Activated B cell treated with CpG ODN at 0.5 μM for 24 hours (primary cell): Measurements from ENCODE around the gene TMEM187. TPM values are rescaled to one million over a fixed set of nuclear protein-coding genes. Genes with fewer than 3 reads are reported as not detected.

Source experiments
- ATAC-seq: fragments of 200-7000 bp; cut with Tn5 transposase; one replicate; pipeline ENCODE4 v1.10.0; 2021; ENCODE audit warnings: low read depth, mild to moderate bottlenecking, moderate library complexity
- CTCF ChIA-PET: fragments of 350-600 bp; sonication (Branson Sonifier 250); formaldehyde crosslinking; loops from one replicate; lab custom pipeline; 2021; ENCODE audit warnings: antibody characterized with exemption; lab: Charles Lee
- POLR2A ChIA-PET: fragments of 350-600 bp; sonication (Branson Sonifier 250); formaldehyde crosslinking; loops from one replicate; lab custom pipeline; 2021; ENCODE audit warnings: antibody characterized with exemption; lab: Charles Lee
- DNase-seq: peaks from one replicate; pipeline ENCODE4 v3.0.0; 2022
- H3K27ac Mint-ChIP-seq: one replicate; pipeline ENCODE4 v1.8.0; 2020; ENCODE audit warnings: mixed read lengths
- H3K27me3 Mint-ChIP-seq: one replicate; pipeline ENCODE4 v1.8.0; 2021; ENCODE audit warnings: mixed read lengths
- H3K36me3 Mint-ChIP-seq: one replicate; pipeline ENCODE4 v1.8.0; 2021; ENCODE audit warnings: low read depth, mixed read lengths
- H3K4me1 Mint-ChIP-seq: one replicate; pipeline ENCODE4 v1.8.0; 2021; ENCODE audit warnings: mixed read lengths
- H3K4me3 Mint-ChIP-seq: one replicate; pipeline ENCODE4 v1.8.0; 2020; ENCODE audit warnings: mild to moderate bottlenecking, mixed read lengths
- H3K9me3 Mint-ChIP-seq: one replicate; pipeline ENCODE4 v1.8.0; 2020; ENCODE audit warnings: mixed read lengths
- CTCF ChIP-seq: fragments of 200-600 bp; IDR thresholded peaks from one replicate; pipeline ENCODE4 v1.8.0; 2022; ENCODE audit warnings: antibody characterized with exemption, mild to moderate bottlenecking
- intact Hi-C: fragments of 100-400 bp; cut with micrococcal nuclease; formaldehyde crosslinking; loops from one replicate; pipeline ENCODE4 v1.15.1; 2024
- total RNA-seq: library from RNA; stranded (reverse); gene quantifications from 2 replicates; pipeline ENCODE4 v1.2.3, GENCODE V29; 2022

The TMEM187 gene
- total RNA-seq, 1 donor from 2014 or later = 2.9 TPM

DNA sequence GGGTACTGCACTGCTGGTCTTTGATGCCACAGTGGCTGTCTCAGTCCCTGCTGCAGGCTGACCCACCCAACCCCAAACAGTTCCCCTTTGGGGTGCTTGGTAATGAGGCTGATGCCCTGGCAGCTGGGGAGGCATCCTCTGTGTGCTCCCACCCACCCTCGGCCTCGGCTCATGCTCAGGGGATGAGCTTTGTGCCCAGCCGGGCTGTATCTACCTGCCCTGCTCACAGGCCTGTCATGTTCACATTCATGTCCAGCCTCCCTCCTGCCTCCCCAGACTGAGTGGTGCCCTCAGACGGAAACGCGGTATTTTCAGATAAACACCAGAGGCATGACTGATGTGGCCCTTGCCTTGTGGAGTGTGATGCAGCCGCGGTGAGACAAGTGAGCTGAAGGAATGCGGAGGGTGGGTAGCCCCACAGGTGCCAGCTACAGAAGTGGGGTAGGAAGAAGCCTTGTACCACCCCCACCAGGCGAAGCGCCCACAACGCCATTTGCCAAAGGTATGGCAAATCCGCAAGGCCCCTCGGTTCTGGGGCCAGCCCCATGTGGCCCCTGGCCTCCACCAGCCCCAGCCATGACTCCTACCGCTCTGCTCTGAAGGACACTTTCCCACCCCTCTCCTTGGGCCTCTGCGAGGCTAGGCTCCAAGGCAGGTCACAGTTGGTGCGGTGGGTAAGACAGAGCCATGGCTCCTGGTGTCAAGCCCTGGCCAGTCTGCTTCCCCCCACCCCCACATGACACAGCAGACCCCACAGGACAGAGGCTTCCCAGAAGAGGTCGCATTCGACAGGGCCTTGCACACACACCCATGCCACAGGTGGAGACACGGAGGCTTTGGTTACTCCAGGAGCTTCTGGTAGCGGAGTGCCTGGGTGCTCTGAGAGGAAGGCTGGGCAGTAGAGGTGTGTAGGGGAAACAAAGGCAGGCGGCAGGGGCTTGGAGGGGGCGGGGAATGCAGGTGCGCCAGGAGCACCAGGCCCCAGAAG, 26.3 kb upstream of the TMEM187 start:
- H3K27ac Mint-ChIP-seq = no peak overlapping the region
- no peak overlapping the region for H3K4me3 Mint-ChIP-seq
- no peaks in the 10 kb centered on the region for H3K9me3 Mint-ChIP-seq
- no peak for ATAC-seq
- no peaks in the 10 kb centered on the region for H3K27me3 Mint-ChIP-seq
- DNase-seq = no peak
- intact Hi-C loops = loop anchor here (2.0 to 5.0 kb wide), 6 partner anchors 59 to 1004 kb away; partner anchors contain the start of genes L1CAM and SLC6A8
- CTCF ChIA-PET = interaction anchor here (0.9 to 9.8 kb wide), 10 partner anchors 8 to 187 kb away, joined by 3 to 146 read pairs (median 6); partner anchors contain the start of genes ARHGAP4, HCFC1, IDH3G and PLXNB3
- H3K4me1 Mint-ChIP-seq = peaks cover 19% of the 10 kb centered on the region
- no peak for TF ChIP-seq CTCF
- H3K36me3 Mint-ChIP-seq = peaks cover 28% of the 10 kb centered on the region
- POLR2A ChIA-PET = interaction anchor here (0.7 to 18.4 kb wide), 7 partner anchors 21 to 601 kb away, joined by 3 to 305 read pairs (median 7); partner anchors contain the start of genes ARHGAP4, HCFC1 and IKBKG

DNA sequence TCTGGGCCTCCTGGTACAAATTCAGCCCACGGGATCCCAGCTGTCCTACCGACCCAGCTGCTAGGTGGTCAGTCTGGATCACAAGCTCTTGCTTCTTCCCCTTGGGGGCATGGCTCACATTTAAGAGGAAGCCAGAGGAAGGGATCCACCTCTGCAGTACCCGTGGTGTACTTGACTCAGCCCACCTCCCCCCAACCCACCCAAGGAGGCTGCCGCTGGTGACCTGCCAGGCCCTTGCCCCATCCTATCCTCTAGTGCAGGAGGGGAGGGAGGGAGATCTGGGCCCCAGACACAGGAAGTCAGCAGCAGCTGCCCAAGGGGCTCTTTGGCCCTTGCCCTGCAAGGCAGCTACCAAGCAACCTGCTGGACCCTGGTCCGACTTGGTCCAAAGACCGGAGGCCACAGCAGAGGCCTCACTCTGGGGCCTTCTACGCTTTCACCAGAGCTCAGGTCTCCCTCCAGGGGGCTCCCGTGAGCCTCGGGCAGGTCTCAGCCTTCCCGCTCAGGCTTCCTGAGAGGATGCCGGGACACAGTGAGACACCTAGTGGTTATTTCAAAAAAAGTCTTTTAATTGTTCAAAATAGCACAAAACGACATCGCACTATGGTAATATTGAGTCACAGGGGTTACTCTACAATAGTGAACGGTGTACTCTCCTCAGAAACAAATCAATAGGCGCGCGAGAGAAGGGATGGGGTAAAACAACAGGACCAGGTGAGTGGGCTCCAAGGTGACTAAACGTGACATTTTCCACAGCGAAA, 25.4 kb upstream of the TMEM187 start:
- Mint-ChIP-seq H3K9me3 (no peaks in the 10 kb centered on the region), H3K36me3 (peaks cover 32% of the 10 kb centered on the region), H3K4me1 (peaks cover 17% of the 10 kb centered on the region), H3K4me3 (no peak overlapping the region), H3K27me3 (no peaks in the 10 kb centered on the region), H3K27ac (peak overlapping the region; percentile 63)
- POLR2A ChIA-PET = interaction anchor here (0.6 to 18.4 kb wide), 6 partner anchors 14 to 598 kb away, joined by 3 to 305 read pairs (median 8); partner anchors contain the start of genes ARHGAP4 and HCFC1
- intact Hi-C loops = loop anchor here (1.0 to 5.0 kb wide), 9 partner anchors 12 to 1005 kb away; partner anchors contain the start of genes L1CAM, NAA10, PLXNB3 and SLC6A8
- CTCF ChIA-PET = interaction anchor here (0.6 to 9.8 kb wide), 17 partner anchors 9 to 261 kb away, joined by 3 to 146 read pairs (median 4); partner anchors contain the start of genes ARHGAP4, HCFC1, IDH3G and PLXNB3
- TF ChIP-seq CTCF = no peak
- ATAC-seq = peak; percentile 86
- peak; percentile 63 for DNase-seq

DNA sequence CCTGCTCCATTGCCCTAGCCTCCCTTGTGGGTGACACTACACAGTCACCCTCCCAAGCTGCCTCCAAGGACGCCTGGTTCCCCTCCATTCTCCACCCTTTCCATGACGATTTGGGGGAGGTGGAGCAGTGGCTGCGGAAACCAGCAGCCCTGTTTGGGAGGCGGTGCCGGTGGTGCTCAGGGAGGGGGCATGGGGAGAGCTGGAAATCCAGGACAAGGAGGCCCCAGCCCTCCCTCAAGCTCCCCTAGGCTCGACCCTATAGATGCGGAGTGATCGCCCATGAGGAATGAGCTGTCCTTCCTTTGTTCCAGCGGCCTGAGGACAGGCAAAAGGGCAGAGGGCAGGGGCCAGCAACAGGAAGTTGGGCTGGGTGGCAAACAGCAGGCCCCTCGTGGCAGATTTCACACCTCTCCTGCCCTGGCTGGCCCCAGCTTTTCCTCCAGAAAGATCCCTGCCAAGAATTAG, 24.5 kb upstream of the TMEM187 start:
- Mint-ChIP-seq H3K9me3 (no peaks in the 10 kb centered on the region), H3K4me3 (no peak overlapping the region), H3K36me3 (peaks cover 34% of the 10 kb centered on the region), H3K4me1 (peaks cover 17% of the 10 kb centered on the region), H3K27ac (no peak overlapping the region), H3K27me3 (no peaks in the 10 kb centered on the region)
- TF ChIP-seq CTCF = no peak
- DNase-seq (no peak), ATAC-seq (no peak)
- ChIA-PET POLR2A (interaction anchor here (18.4 kb wide), 1 partner anchor 23 kb away, joined by 305 read pairs; the partner anchor contains the start of gene ARHGAP4), CTCF (interaction anchor here (1.2 to 9.8 kb wide), 5 partner anchors 16 to 184 kb away, joined by 3 to 146 read pairs (median 6); partner anchors contain the start of genes ARHGAP4, HCFC1 and PLXNB3)
- intact Hi-C loops = loop anchor here (5.0 kb wide), 2 partner anchors 61 to 1006 kb away; partner anchors contain the start of gene L1CAM

GRCh38 chrX:153948847-153949805, 23.4 kb upstream of the TMEM187 start:
- peaks cover 40% of the 10 kb centered on the region for H3K36me3 Mint-ChIP-seq
- ChIA-PET POLR2A (interaction anchor here (1.1 to 18.4 kb wide), 3 partner anchors 18 to 154 kb away, joined by 3 to 305 read pairs (median 4); partner anchors contain the start of genes ARHGAP4, IDH3G and SSR4), CTCF (interaction anchor here (3.0 to 9.8 kb wide), 2 partner anchors 25 to 186 kb away, joined by 20 to 146 read pairs; partner anchors contain the start of genes ARHGAP4 and PLXNB3)
- H3K4me3 Mint-ChIP-seq = no peak overlapping the region
- H3K9me3 Mint-ChIP-seq = no peaks in the 10 kb centered on the region
- ATAC-seq (no peak), DNase-seq (no peak)
- no peak overlapping the region for H3K27ac Mint-ChIP-seq
- TF ChIP-seq CTCF = no peak
- H3K27me3 Mint-ChIP-seq = no peaks in the 10 kb centered on the region
- peaks cover 14% of the 10 kb centered on the region for H3K4me1 Mint-ChIP-seq
- intact Hi-C loops = loop anchor here (5.0 kb wide), 2 partner anchors 62 to 1007 kb away; partner anchors contain the start of gene L1CAM
